Thoracic aorta (tissue), 2 donors: ENCODE measurements around the gene SPO11. TPM values are rescaled to one million over a fixed set of nuclear protein-coding genes. Genes with fewer than 3 reads are reported as not detected.

Experiments
- ATAC-seq: fragments of 150-250 bp; one replicate; pipeline ENCODE4 v1.8.0; 2017; ENCODE audit warnings: low read depth; ENCODE audit not compliant: insufficient number of reproducible peaks, low FRiP score
- DNase-seq: peaks from one replicate; pipeline ENCODE4 v3.0.0-alpha.2; 2020; ENCODE audit warnings: low spot score
- H3K27ac ChIP-seq, 2 donors: fragments of 200-600 bp; sonication (generic); 1 replicate in 1 of 2; 2 replicates in 1 of 2; pipeline ENCODE4 v1.5.1; 2016; ENCODE audit warnings: mild to moderate bottlenecking in 2 of 2, moderate library complexity in 2 of 2
- H3K27me3 ChIP-seq: fragments of 200-600 bp; sonication (generic); replicated peaks from 2 replicates; pipeline ENCODE4 v1.6.0; 2016; ENCODE audit warnings: mild to moderate bottlenecking; ENCODE audit not compliant: insufficient read depth
- H3K36me3 ChIP-seq: fragments of 200-600 bp; sonication (generic); one replicate; pipeline ENCODE4 v1.5.1; 2016
- H3K4me1 ChIP-seq, 2 donors: fragments of 200-600 bp; sonication (generic); 1 replicate in 1 of 2; 2 replicates in 1 of 2; pipeline versions ENCODE4 v1.5.1 to v1.6.0; 2016; ENCODE audit warnings: low read depth in 2 of 2, mild to moderate bottlenecking in 1 of 2; ENCODE audit not compliant: control insufficient read depth in 1 of 2
- H3K4me3 ChIP-seq: fragments of 200-600 bp; sonication (generic); 2 replicates; pipeline ENCODE4 v1.5.1; 2016; ENCODE audit warnings: mild to moderate bottlenecking
- H3K9me3 ChIP-seq: fragments of 200-600 bp; sonication (generic); 2 replicates; pipeline ENCODE4 v1.5.1; 2016
- total RNA-seq, 2 donors: library from RNA; depleted of rRNA; stranded (reverse); fragments of >200 nt; gene quantifications; one replicate each; pipeline versions ENCODE4 v1.1.0 to v1.2.3, GENCODE V29; 2016
- TF ChIP-seq, protein P1 (sequence below): fragments of 200-600 bp; sonication (generic); IDR thresholded peaks from one replicate; pipeline ENCODE4 v1.5.1; 2019; ENCODE audit warnings: antibody characterized with exemption

Gene SPO11
- total RNA-seq, 2 donors from 2014 or later = not detected

DNA sequence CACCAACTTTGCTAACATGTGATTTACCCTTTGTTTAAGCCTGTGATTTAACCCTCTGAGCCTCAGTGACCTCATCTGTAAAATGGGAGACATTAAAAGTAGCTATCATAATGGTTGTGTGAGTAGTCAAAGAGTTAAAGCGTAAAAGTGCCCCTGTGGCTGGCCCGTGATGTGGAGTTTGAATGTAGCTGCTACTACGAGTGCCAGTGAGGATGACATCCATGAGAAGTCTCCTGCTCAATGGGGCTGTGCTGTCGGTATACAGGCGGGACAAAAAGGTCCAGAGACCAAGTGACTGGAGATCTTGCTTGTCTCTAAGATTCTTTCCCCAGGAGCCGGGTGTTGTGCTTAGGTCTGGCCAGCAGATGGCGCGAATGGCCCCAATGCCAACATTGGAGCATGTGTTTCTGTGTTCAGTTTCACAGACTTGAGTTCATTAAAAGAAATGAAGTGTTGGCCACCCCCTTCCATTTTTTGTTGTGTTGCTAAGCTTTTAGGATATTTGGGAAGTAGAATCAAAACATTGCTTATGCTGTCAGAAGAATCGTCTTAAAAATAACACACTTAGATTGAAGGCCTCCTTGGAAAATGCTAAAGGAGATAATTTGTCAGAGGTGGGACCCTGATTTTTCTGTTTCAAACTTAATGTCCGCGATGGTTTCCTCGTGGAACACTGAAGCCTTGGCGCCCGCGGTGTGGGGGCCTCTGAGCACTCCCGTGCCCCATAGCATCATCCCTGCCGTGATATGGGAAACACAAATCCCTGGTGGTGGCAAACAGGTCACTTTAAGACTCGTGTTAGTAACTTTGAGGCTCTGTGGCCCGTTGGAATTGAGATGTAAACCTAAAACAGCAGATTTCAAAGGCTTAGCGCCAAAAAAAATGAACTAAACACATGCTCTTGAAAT is 52.2 kb downstream of the SPO11 start:
- peak; percentile 45 for ATAC-seq
- TF ChIP-seq, protein P1, sequence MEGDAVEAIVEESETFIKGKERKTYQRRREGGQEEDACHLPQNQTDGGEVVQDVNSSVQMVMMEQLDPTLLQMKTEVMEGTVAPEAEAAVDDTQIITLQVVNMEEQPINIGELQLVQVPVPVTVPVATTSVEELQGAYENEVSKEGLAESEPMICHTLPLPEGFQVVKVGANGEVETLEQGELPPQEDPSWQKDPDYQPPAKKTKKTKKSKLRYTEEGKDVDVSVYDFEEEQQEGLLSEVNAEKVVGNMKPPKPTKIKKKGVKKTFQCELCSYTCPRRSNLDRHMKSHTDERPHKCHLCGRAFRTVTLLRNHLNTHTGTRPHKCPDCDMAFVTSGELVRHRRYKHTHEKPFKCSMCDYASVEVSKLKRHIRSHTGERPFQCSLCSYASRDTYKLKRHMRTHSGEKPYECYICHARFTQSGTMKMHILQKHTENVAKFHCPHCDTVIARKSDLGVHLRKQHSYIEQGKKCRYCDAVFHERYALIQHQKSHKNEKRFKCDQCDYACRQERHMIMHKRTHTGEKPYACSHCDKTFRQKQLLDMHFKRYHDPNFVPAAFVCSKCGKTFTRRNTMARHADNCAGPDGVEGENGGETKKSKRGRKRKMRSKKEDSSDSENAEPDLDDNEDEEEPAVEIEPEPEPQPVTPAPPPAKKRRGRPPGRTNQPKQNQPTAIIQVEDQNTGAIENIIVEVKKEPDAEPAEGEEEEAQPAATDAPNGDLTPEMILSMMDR = peak; percentile 96
- Histone ChIP-seq H3K9me3 (no peaks in the 10 kb centered on the region), H3K27me3 (no peaks in the 10 kb centered on the region), H3K36me3 (peaks cover 9% of the 10 kb centered on the region), H3K4me3 (no peak overlapping the region), H3K27ac (no peak overlapping the region), H3K4me1 (no peaks in the 10 kb centered on the region)
- peak; percentile 47 for DNase-seq

DNA sequence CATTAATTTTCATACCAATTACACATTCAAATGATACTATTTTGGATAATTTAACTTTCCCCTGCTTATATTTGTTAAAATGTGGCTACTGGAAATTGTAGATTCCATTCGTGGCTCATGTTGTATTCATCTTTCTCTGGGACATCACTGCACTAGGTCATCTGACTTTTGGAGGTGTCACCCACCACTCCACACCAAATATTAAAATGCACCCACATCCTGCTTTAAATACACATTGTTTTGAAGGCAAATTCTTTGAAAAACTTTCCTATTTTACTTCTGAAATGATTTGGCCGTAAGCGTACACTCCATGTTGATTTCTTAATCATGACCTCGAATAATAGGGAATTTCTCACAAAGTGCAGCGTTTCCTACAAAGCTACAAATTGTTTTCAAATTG is 52.9 kb downstream of the SPO11 start:
- no peak overlapping the region for H3K4me3 ChIP-seq
- H3K36me3 ChIP-seq = peaks cover 7% of the 10 kb centered on the region
- no peaks in the 10 kb centered on the region for H3K9me3 ChIP-seq
- no peaks in the 10 kb centered on the region for H3K27me3 ChIP-seq
- ATAC-seq (no peak), DNase-seq (no peak)
- TF ChIP-seq, protein P1 = no peak
- no peak overlapping the region for H3K27ac ChIP-seq
- no peaks in the 10 kb centered on the region for H3K4me1 ChIP-seq

DNA sequence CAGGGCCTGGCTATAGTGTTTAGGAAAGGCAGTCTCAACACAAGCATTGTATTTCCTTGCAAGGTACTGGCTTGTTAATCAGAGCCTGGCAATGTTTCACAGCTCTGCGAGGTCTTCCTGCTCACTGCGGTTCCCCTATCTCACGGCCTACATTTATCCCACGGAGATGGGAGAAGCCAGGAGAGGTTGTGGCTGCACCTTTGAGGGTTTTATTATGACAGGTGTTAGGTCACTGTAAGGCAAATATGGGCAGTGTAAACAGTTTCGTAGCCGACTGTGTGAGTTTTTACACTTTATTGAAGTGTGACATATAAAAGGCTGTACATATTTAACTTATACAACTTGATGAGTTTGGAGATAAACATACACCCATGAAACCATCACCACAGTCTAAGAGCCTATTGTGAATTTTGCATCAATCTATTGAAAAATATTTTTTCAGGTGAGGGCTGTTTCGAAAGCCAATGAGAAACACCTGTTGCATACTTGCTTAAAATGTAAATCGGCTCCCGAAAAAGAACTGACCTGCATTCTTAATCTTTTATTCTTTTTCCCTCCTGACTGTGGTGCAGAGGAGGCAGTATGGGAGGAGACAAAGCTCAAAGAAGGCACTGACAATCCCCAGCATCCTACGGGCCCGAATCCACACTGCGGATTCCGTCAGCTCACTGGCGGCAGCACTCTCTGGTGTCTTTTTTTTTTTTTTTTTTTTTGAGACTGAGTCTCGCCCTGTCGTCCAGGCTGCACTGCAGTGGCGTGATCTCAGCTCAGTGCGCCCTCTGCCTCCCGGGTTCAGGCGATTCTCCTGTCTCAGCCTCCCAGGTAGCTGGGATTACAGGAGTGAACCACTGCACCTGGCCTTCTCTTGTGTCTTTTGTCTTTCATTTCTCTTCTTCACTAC is 54.1 kb downstream of the SPO11 start:
- no peaks in the 10 kb centered on the region for H3K9me3 ChIP-seq
- ATAC-seq (no peak), DNase-seq (no peak)
- no peaks in the 10 kb centered on the region for H3K36me3 ChIP-seq
- H3K4me3 ChIP-seq = no peak overlapping the region
- TF ChIP-seq, protein P1 = no peak
- no peaks in the 10 kb centered on the region for H3K4me1 ChIP-seq
- no peak overlapping the region for H3K27ac ChIP-seq
- H3K27me3 ChIP-seq = no peaks in the 10 kb centered on the region

DNA sequence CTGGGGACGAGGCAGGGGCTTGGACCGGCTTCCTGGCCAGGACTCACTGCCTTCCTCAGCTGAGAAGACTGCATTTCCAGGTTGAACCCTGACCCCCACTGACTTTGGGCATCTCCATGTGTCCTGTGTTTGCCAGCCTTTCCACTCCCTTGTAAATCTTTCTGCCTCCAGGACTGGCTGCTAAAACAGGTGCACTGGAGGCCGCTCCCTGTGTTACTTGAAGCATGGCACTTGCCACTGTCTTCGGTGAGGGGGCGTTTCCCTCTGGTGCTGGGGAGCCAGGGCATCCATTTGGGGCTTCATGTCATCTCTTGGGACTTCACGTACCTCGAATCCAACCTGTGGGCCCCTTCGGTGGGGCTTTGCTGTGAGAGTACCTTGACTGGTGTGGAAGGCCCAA is 54.9 kb downstream of the SPO11 start:
- no peak overlapping the region for H3K27ac ChIP-seq
- H3K4me3 ChIP-seq = no peak overlapping the region
- H3K27me3 ChIP-seq = no peaks in the 10 kb centered on the region
- no peaks in the 10 kb centered on the region for H3K36me3 ChIP-seq
- H3K9me3 ChIP-seq = no peaks in the 10 kb centered on the region
- TF ChIP-seq, protein P1 = no peak
- H3K4me1 ChIP-seq = peaks cover under 1 to 2% of the 10 kb centered on the region in 2 donors
- ATAC-seq = no peak
- DNase-seq = no peak
